Brain microvascular endothelial cell (primary cell): ENCODE results near the gene IFT80.

Experiments
- DNase-seq: peaks from one replicate; pipeline ENCODE4 v3.0.0-alpha.2; 2020
- H3K27ac ChIP-seq: fragments of 250-450 bp; sonication (Bioruptor Pico); 2 replicates; pipeline ENCODE4 v1.5.1; 2020; ENCODE audit warnings: mild to moderate bottlenecking, moderate library complexity
- H3K27me3 ChIP-seq: fragments of 250-450 bp; sonication (Bioruptor Pico); replicated peaks from 2 replicates; pipeline ENCODE4 v1.5.1; 2020; ENCODE audit warnings: mild to moderate bottlenecking
- H3K36me3 ChIP-seq: fragments of 250-450 bp; sonication (Bioruptor Pico); replicated peaks from 2 replicates; pipeline ENCODE4 v1.5.1; 2020; ENCODE audit warnings: mild to moderate bottlenecking
- H3K4me3 ChIP-seq: 2 replicates; pipeline ENCODE4 v1.5.1; 2011; ENCODE audit warnings: low read depth, mild to moderate bottlenecking, control low read depth, low read length, moderate library complexity
- in situ Hi-C: cut with HindIII; loops from 2 replicates; pipeline ENCODE4 v1.10.0; 2017; ENCODE audit warnings: low sequenced_read_pairs, low pct_ligation_motif_present
- TF ChIP-seq, protein P1 (sequence below): IDR thresholded peaks from 2 replicates; pipeline ENCODE4 v1.5.1; 2011; ENCODE audit warnings: low read depth, mild to moderate bottlenecking, moderate library complexity, low read length, control low read depth, inconsistent platforms; ENCODE audit errors: missing control alignments

The IFT80 gene

DNA sequence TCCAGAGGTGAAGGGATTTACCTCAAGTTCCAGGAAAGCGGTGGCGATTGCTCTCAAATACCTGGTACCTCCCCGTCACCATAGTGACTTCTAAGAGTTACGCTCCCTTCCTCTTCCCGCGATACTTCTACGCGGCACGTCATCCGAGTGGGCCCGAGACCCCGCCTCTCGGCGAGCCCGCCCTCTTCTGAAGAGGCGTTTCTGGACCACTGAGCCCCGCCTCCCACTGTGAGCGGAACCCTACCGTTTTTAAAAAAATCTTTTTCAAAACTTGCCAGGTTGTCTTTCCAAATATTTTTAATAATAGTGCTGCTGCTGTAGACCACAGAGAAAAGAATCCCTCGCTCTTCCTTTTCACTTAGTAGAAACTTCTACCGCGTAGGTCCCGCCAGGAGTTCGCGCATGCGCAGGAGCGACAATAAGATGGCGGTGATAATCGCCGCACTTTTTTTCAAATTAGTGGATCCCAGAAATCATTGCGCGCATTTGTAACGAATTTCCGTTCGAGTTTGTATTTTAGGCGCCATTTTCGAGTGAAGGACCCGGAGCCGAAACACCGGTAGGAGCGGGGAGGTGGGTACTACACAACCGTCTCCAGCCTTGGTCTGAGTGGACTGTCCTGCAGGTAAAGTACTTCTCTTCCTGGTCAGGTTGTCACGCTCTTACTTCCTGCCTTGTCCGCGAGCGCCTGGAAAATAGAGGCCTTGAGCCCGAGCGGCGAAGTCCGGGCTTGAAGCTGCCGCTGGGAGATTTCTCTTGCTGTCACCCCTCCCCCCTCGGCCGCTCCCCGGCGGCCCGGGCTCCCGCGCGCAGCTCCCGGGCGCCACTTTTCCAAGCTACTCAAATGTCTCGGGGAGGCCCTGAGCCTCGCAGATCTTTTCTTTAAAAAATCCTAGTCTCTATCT lies at the start of gene IFT80, which contains the start of gene SMC4:
TSS of gene IFT80 (minus strand) at position 101 of the 905 bp plus-strand sequence. CDS start 14,625 bp downstream, outside the sequence.
TSS of gene SMC4 (plus strand) at position 526 of the 905 bp plus-strand sequence. CDS start 1,177 bp downstream, outside the sequence.
- Histone ChIP-seq H3K27ac (peak within 1 kb of the TSS; percentile 82), H3K27me3 (no peaks in the 10 kb centered on the region), H3K36me3 (no peaks in the 10 kb centered on the region), H3K4me3 (peak within 1 kb of the TSS; percentile 88)
- in situ Hi-C loops, result no loop called here
- peak; percentile 96 for DNase-seq
- TF ChIP-seq, protein P1, sequence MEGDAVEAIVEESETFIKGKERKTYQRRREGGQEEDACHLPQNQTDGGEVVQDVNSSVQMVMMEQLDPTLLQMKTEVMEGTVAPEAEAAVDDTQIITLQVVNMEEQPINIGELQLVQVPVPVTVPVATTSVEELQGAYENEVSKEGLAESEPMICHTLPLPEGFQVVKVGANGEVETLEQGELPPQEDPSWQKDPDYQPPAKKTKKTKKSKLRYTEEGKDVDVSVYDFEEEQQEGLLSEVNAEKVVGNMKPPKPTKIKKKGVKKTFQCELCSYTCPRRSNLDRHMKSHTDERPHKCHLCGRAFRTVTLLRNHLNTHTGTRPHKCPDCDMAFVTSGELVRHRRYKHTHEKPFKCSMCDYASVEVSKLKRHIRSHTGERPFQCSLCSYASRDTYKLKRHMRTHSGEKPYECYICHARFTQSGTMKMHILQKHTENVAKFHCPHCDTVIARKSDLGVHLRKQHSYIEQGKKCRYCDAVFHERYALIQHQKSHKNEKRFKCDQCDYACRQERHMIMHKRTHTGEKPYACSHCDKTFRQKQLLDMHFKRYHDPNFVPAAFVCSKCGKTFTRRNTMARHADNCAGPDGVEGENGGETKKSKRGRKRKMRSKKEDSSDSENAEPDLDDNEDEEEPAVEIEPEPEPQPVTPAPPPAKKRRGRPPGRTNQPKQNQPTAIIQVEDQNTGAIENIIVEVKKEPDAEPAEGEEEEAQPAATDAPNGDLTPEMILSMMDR, result no peak

DNA sequence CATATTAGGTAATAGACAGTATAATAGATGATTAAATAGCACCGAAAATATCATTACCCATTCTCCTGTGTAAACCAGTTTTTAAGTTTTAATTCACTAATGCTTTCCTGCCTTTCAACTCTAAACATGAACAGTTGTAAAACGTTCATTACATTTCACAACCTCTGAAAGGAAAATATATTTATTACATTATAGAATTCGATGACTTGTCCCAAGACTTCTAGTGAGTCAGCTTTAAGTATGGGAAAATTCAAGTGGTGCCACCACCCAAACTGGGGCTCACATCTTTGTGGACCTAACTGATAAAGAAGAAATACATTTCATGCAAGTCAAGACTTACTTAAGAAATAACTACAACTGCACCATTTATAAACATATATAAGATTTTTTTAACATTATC lies 48.5 kb upstream of the IFT80 start:
- in situ Hi-C loops, result no loop called here
- Histone ChIP-seq H3K27me3 (no peaks in the 10 kb centered on the region), H3K36me3 (peaks cover 3% of the 10 kb centered on the region), H3K4me3 (peak overlapping the region; percentile 89), H3K27ac (peak overlapping the region; percentile 79)
- TF ChIP-seq, protein P1, result no peak
- DNase-seq, result peak; percentile 52

DNA sequence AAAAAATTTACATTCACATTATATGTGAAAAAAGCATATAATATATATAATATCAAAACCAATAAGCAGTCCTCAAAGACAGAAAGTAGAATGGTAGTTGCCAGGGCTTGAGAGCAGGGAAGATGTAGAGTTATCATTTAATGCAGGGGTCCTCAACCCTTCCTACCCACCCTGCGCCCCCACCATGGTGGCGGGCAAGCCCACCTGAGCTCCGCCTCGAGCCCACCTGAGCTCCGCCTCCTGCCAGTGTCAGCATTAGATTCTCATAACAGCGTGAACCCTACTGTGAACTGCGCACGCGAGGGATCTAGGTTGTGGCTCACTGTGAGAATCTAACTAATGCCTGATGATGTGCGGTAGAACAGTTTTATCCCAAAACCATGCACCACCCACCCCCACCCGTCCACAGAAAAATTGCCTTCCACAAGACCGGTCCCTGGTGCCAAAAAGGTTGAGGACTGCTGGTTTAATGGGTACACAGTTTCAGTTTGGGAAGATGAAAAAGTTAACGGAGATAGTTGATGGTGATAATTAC lies 47.6 kb upstream of the IFT80 start:
- Histone ChIP-seq H3K36me3 (peaks cover 3% of the 10 kb centered on the region), H3K27me3 (no peaks in the 10 kb centered on the region), H3K27ac (no peak overlapping the region), H3K4me3 (no peak overlapping the region)
- TF ChIP-seq, protein P1, result no peak
- in situ Hi-C loops, result no loop called here
- no peak for DNase-seq

DNA sequence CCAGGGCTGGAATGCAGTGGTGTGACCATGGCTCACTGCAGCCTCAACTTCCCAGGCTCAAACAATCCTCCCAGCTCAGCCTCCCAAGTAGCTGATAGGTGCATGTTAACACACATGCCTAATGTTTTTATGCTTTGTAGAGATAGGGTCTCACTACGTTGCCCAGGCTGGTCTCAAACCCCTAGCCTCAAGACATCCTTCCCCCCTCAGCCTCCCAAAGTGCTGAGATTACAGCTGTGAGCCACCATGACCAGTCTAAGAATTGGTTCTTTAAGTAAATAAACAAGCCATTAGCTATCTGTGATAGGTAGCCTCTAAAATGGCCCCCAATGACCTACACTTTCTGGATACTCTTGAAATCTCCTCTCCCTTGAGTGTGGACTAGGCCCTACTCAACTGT lies 46.8 kb upstream of the IFT80 start:
- H3K27ac ChIP-seq, result no peak overlapping the region
- TF ChIP-seq, protein P1, result no peak
- no peaks in the 10 kb centered on the region for H3K27me3 ChIP-seq
- in situ Hi-C loops, result no loop called here
- H3K36me3 ChIP-seq, result peaks cover 3% of the 10 kb centered on the region
- no peak for DNase-seq
- no peak overlapping the region for H3K4me3 ChIP-seq

DNA sequence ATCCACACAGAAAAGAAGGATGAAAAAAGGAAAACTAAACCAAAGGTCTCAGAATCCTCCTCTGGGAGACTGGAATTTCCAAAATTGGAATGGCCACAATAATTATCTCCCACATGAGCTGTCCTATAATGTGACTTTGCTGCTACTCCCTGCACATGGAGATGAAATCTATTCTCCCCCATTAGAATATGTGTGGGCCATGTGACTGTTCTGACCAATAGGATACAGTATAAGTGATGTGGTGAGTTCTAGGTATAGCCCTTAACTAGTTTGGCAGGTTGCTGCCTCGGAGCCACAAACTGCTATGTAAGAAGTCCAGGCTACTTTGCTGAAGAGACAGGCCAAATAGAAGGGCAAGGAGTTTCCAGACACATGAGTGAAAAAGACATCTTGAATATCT lies 45.4 kb upstream of the IFT80 start:
- in situ Hi-C loops, result no loop called here
- H3K27ac ChIP-seq, result no peak overlapping the region

More for the DNA sequence above, 45.4 kb upstream of the IFT80 start:
- TF ChIP-seq, protein P1, result no peak
- Histone ChIP-seq H3K4me3 (no peak overlapping the region), H3K36me3 (peaks cover 3% of the 10 kb centered on the region), H3K27me3 (no peaks in the 10 kb centered on the region)
- no peak for DNase-seq
